Measurements from ENCODE around the gene LRRIQ4.
A peak's percentile ranks its signal among the peaks of the same experiment; 100 is the strongest.

LRRIQ4 gene

GRCh38 chr3:169764312-169764881, 48.3 kb upstream of the LRRIQ4 start:
- ChIA-PET POLR2A (interaction anchor here (0.5 to 1.1 kb wide), 5 partner anchors 20 to 1672 kb away, joined by 3 to 5 read pairs (median 3); no protein-coding TSS in a partner anchor), CTCF (no interaction called here)
- peak overlapping the region; percentile 74 for H3K27ac ChIP-seq (ENCODE audit: extremely low read depth, low read depth, low read length)
- no peaks in the 10 kb centered on the region for H3K36me3 ChIP-seq (ENCODE audit: control insufficient read depth in 2 of 2, insufficient read depth in 1 of 2, low read length in 2 of 2)
- H3K4me3 ChIP-seq (ENCODE audit: low read depth, low read length): peak overlapping the region; percentile 60
- H3K9me3 ChIP-seq (ENCODE audit: control insufficient read depth, insufficient read depth, low read depth, low read length): no peaks in the 10 kb centered on the region
- peak; percentile 20; the same call in 1 of the 2 replicates for TF ChIP-seq ZNF660 (tag by site-specific recombination; IDR thresholded peaks at IDR 0.05)
- TF ChIP-seq ZNF433 (tag by site-specific recombination; IDR thresholded peaks at IDR 0.05; ENCODE audit: low read depth): 0 out of 2 replicates have a peak, but pooled peaks have one; percentile 11
- TF ChIP-seq INSM2 (tag by site-specific recombination; IDR thresholded peaks at IDR 0.05): 0 out of 2 replicates have a peak, but pooled peaks have one; percentile 10
- TF ChIP-seq ZNF2 (tag by site-specific recombination; IDR thresholded peaks at IDR 0.05): 0 out of 2 replicates have a peak, but pooled peaks have one; percentile 21
- TF ChIP-seq ZNF501 (tag by site-specific recombination; IDR thresholded peaks at IDR 0.05): peak; percentile 76
- peak; percentile 57; the same call in 1 of the 2 replicates for TF ChIP-seq KLF17 (tag by site-specific recombination; IDR thresholded peaks at IDR 0.05)
- peak; percentile 73; the same call in 1 of the 2 replicates for TF ChIP-seq ZBTB7A (tag by site-specific recombination; IDR thresholded peaks at IDR 0.05; ENCODE audit: low read depth)
- no peak for TF ChIP-seq ZNF391 (tag by site-specific recombination; IDR thresholded peaks at IDR 0.05; ENCODE audit: borderline replicate concordance, low read depth)
- peak; percentile 92 for TF ChIP-seq ZNF335 (tag by site-specific recombination; conservative IDR thresholded peaks at IDR 0.05)
- TF ChIP-seq ZBTB20 (tag by site-specific recombination; IDR thresholded peaks at IDR 0.05): peak; percentile 93
- TF ChIP-seq ZBTB10 (tag by site-specific recombination; IDR thresholded peaks at IDR 0.05): peak; percentile 89
- TF ChIP-seq REST (tag by site-specific recombination; IDR thresholded peaks at IDR 0.05): peak; percentile 20; the same call in 1 of the 2 replicates
- peak; percentile 77 for TF ChIP-seq ZBTB26 (tag by site-specific recombination; optimal IDR thresholded peaks at IDR 0.05)
- TF ChIP-seq ZNF211 (tag by site-specific recombination; IDR thresholded peaks at IDR 0.05; ENCODE audit: low read depth): no peak
- TF ChIP-seq PRDM10 (tag by site-specific recombination; IDR thresholded peaks at IDR 0.05): no peak
- no peak for TF ChIP-seq ZNF48 (tag by site-specific recombination; IDR thresholded peaks at IDR 0.05)
- 0 out of 2 replicates have a peak, but pooled peaks have one; percentile 23 for TF ChIP-seq ZNF610 (tag by site-specific recombination; IDR thresholded peaks at IDR 0.05; ENCODE audit: borderline replicate concordance)
- TF ChIP-seq ZBTB17 (tag by site-specific recombination; IDR thresholded peaks at IDR 0.05): peak; percentile 83
- TF ChIP-seq ZNF677 (tag by site-specific recombination; IDR thresholded peaks at IDR 0.05): peak; percentile 100
- TF ChIP-seq ZNF654 (tag by site-specific recombination; IDR thresholded peaks at IDR 0.05; ENCODE audit: low read depth): no peak
- peak; percentile 94 for TF ChIP-seq ZFP37 (tag by site-specific recombination; IDR thresholded peaks at IDR 0.05)
- TF ChIP-seq GLIS2 (tag by site-specific recombination; IDR thresholded peaks at IDR 0.05): 0 out of 2 replicates have a peak, but pooled peaks have one; percentile 7
- no peaks in the 10 kb centered on the region for H3K4me1 ChIP-seq (ENCODE audit: control insufficient read depth, insufficient read depth, low read length)

Data from HEK293 (cell line).